Kidney epithelial cell (primary cell): ENCODE results near the gene C3orf49. TPM values are rescaled to one million over a fixed set of nuclear protein-coding genes. Genes with fewer than 3 reads are reported as not detected.
A peak's percentile ranks its signal among the peaks of the same experiment; 100 is the strongest.

Experiments used
- DNase-seq: peaks from one replicate; pipeline ENCODE4 v3.0.0-alpha.2; 2010; ENCODE audit warnings: low read depth
- H3K27me3 ChIP-seq: 2 replicates; pipeline ENCODE4 v1.6.0; 2011; ENCODE audit warnings: low read length; ENCODE audit not compliant: control insufficient read depth, insufficient read depth
- H3K36me3 ChIP-seq: 2 replicates; pipeline ENCODE4 v1.5.1; 2011; ENCODE audit warnings: low read length; ENCODE audit not compliant: control insufficient read depth, insufficient read depth
- H3K4me3 ChIP-seq: 2 replicates; pipeline ENCODE4 v1.5.1; 2011; ENCODE audit warnings: low read depth, mild to moderate bottlenecking, control low read depth, low read length
- CTCF ChIP-seq: IDR thresholded peaks from 2 replicates; pipeline ENCODE4 v1.5.1; 2011; ENCODE audit warnings: mild to moderate bottlenecking, moderate library complexity, low read length, control low read depth, inconsistent platforms; ENCODE audit not compliant: insufficient read depth, poor library complexity, severe bottlenecking
- total RNA-seq: library from RNA; depleted of rRNA; stranded (reverse); fragments of >200 nt; gene quantifications from 2 replicates; pipeline ENCODE4 v1.2.3, GENCODE V29; 2015

C3orf49 gene
- total RNA-seq, 1 donor from 2014 or later = not detected

- H3K36me3 ChIP-seq = no peaks in the 10 kb centered on the region
- H3K4me3 ChIP-seq = no peak overlapping the region
- TF ChIP-seq CTCF = no peak
- no peaks in the 10 kb centered on the region for H3K27me3 ChIP-seq
- DNase-seq = no peak
Observed at GRCh38 chr3:63814237-63814636, 4.9 kb upstream of the C3orf49 start.

GRCh38 chr3:63817225-63817624 is 1.9 kb upstream of the C3orf49 start:
- no peak for TF ChIP-seq CTCF
- no peaks in the 10 kb centered on the region for H3K36me3 ChIP-seq

GRCh38 chr3:63818282-63819150 is 583 bp upstream of the C3orf49 start:
- Histone ChIP-seq H3K27me3 (no peaks in the 10 kb centered on the region), H3K4me3 (no peak overlapping the region), H3K36me3 (no peaks in the 10 kb centered on the region)
- no peak for DNase-seq
- TF ChIP-seq CTCF = peak; percentile 68

More at GRCh38 chr3:63817225-63817624, 1.9 kb upstream of the C3orf49 start:
- H3K4me3 ChIP-seq = no peak overlapping the region
- no peak for DNase-seq
- no peaks in the 10 kb centered on the region for H3K27me3 ChIP-seq

- no peak overlapping the region for H3K4me3 ChIP-seq
- DNase-seq = peak; percentile 19
- TF ChIP-seq CTCF = no peak
- H3K36me3 ChIP-seq = no peaks in the 10 kb centered on the region
- H3K27me3 ChIP-seq = no peaks in the 10 kb centered on the region
Observed at GRCh38 chr3:63824309-63824708, 5.2 kb downstream of the C3orf49 start.

GRCh38 chr3:63830526-63830925 is 11.4 kb downstream of the C3orf49 start:
- TF ChIP-seq CTCF = no peak
- DNase-seq = no peak
- Histone ChIP-seq H3K4me3 (no peak overlapping the region), H3K27me3 (no peaks in the 10 kb centered on the region), H3K36me3 (no peaks in the 10 kb centered on the region)

GRCh38 chr3:63832395-63832794 is 13.3 kb downstream of the C3orf49 start:
- TF ChIP-seq CTCF = no peak
- H3K36me3 ChIP-seq = no peaks in the 10 kb centered on the region
- DNase-seq = no peak

More at GRCh38 chr3:63832395-63832794, 13.3 kb downstream of the C3orf49 start:
- no peaks in the 10 kb centered on the region for H3K27me3 ChIP-seq
- H3K4me3 ChIP-seq = no peak overlapping the region
